Neuronal stem cell (in vitro differentiated cells): ENCODE data around the gene CCNDBP1.

ENCODE experiments used
- DNase-seq: peaks from one replicate; pipeline ENCODE4 v3.0.0-alpha.2; 2013; ENCODE audit warnings: low spot score
- H2AFZ ChIP-seq: one replicate; pipeline ENCODE4 v1.6.1; 2013; ENCODE audit warnings: mild to moderate bottlenecking, low read length, inconsistent platforms
- H2AK5ac ChIP-seq: 2 replicates; pipeline ENCODE4 v1.6.1; 2013; ENCODE audit warnings: low read depth, mild to moderate bottlenecking, inconsistent platforms, low read length, moderate library complexity, mixed read lengths
- H2BK120ac ChIP-seq: 2 replicates; pipeline ENCODE4 v1.6.1; 2013; ENCODE audit warnings: low read depth, mild to moderate bottlenecking, inconsistent platforms, low read length, moderate library complexity, mixed read lengths
- H2BK12ac ChIP-seq: one replicate; pipeline ENCODE4 v1.6.1; 2013; ENCODE audit warnings: low read length, inconsistent platforms
- H2BK15ac ChIP-seq: 2 replicates; pipeline ENCODE4 v1.6.1; 2013; ENCODE audit warnings: mild to moderate bottlenecking, low read length, inconsistent platforms, mixed read lengths
- H2BK5ac ChIP-seq: one replicate; pipeline ENCODE4 v1.6.1; 2013; ENCODE audit warnings: inconsistent platforms, mild to moderate bottlenecking, low read length, moderate library complexity
- H3K14ac ChIP-seq: one replicate; pipeline ENCODE4 v1.6.1; 2013; ENCODE audit warnings: low read length, inconsistent platforms
- H3K18ac ChIP-seq: 2 replicates; pipeline ENCODE4 v1.6.1; 2013; ENCODE audit warnings: low read length, inconsistent platforms
- H3K23ac ChIP-seq: 2 replicates; pipeline ENCODE4 v1.6.1; 2013; ENCODE audit warnings: low read depth, mild to moderate bottlenecking, mixed read lengths, low read length, inconsistent platforms; ENCODE audit not compliant: poor library complexity
- H3K27ac ChIP-seq: replicated peaks from 3 replicates; pipeline ENCODE4 v1.5.1; 2013; ENCODE audit warnings: low read length, inconsistent platforms
- H3K27me3 ChIP-seq, 3 experiments: 2 replicates each; pipeline ENCODE4 v1.6.1; 2013; ENCODE audit warnings: low read length in 3 of 3, mild to moderate bottlenecking in 2 of 3, inconsistent platforms in 1 of 3, low read depth in 1 of 3, mixed read lengths in 1 of 3, moderate library complexity in 1 of 3; ENCODE audit not compliant: control insufficient read depth in 3 of 3, insufficient read depth in 3 of 3
- H3K36me3 ChIP-seq, 2 donors: replicated peaks in 1 of 2; 2 replicates each; pipeline ENCODE4 v1.6.1; 2013; ENCODE audit warnings: low read length in 2 of 2; ENCODE audit not compliant: control insufficient read depth in 2 of 2, insufficient read depth in 2 of 2
- H3K4ac ChIP-seq: 2 replicates; pipeline ENCODE4 v1.6.1; 2013; ENCODE audit warnings: inconsistent platforms, mild to moderate bottlenecking, low read length, moderate library complexity
- H3K4me1 ChIP-seq, 2 donors: 1 replicate in 1 of 2; 2 replicates in 1 of 2; pipeline ENCODE4 v1.6.1; 2013; ENCODE audit warnings: low read length in 2 of 2, low read depth in 1 of 2; ENCODE audit not compliant: control insufficient read depth in 2 of 2, insufficient read depth in 1 of 2
- H3K4me2 ChIP-seq: one replicate; pipeline ENCODE4 v1.6.1; 2013; ENCODE audit warnings: mild to moderate bottlenecking, low read length, inconsistent platforms; ENCODE audit not compliant: insufficient read depth, poor library complexity, severe bottlenecking
- H3K4me3 ChIP-seq, 2 donors: 2 replicates each; pipeline ENCODE4 v1.5.1; 2013; ENCODE audit warnings: low read length in 2 of 2, mild to moderate bottlenecking in 2 of 2, inconsistent platforms in 1 of 2, moderate library complexity in 1 of 2
- H3K79me1 ChIP-seq: one replicate; pipeline ENCODE4 v1.6.1; 2013; ENCODE audit warnings: low read depth, mild to moderate bottlenecking, inconsistent platforms, low read length, moderate library complexity
- H3K9ac ChIP-seq: one replicate; pipeline ENCODE4 v1.6.1; 2013; ENCODE audit warnings: mild to moderate bottlenecking, low read depth, low read length, inconsistent platforms; ENCODE audit not compliant: poor library complexity
- H3K9me3 ChIP-seq, 2 donors: replicated peaks in 1 of 2; 2 replicates each; pipeline versions ENCODE3 to v1.6.1; 2013; ENCODE audit warnings: low read length in 2 of 2, mild to moderate bottlenecking in 2 of 2, inconsistent platforms in 1 of 2, low read depth in 1 of 2, mixed read lengths in 1 of 2, moderate library complexity in 1 of 2; ENCODE audit not compliant: control insufficient read depth in 2 of 2, insufficient read depth in 1 of 2
- H4K8ac ChIP-seq: one replicate; pipeline ENCODE4 v1.6.1; 2013; ENCODE audit warnings: low read depth, mild to moderate bottlenecking, inconsistent platforms, low read length, moderate library complexity
- H4K91ac ChIP-seq: one replicate; pipeline ENCODE4 v1.6.1; 2013; ENCODE audit warnings: low read length, low read depth, mild to moderate bottlenecking, inconsistent platforms; ENCODE audit not compliant: poor library complexity
- WGBS, 2 donors: extraction: QIAGEN DNeasy Blood & Tissue Kit; methylation state at CpG; one replicate each; pipeline ENCODE4 v1.1.7; 2013; ENCODE audit warnings: missing lambda C conversion rate in 2 of 2, mixed read lengths in 1 of 2; ENCODE audit not compliant: insufficient read length in 2 of 2, insufficient replicate concordance in 1 of 2; ENCODE audit errors: extremely low coverage in 2 of 2; 5-methylcytosine and 5-hydroxymethylcytosine counted together

The CCNDBP1 gene

DNA sequence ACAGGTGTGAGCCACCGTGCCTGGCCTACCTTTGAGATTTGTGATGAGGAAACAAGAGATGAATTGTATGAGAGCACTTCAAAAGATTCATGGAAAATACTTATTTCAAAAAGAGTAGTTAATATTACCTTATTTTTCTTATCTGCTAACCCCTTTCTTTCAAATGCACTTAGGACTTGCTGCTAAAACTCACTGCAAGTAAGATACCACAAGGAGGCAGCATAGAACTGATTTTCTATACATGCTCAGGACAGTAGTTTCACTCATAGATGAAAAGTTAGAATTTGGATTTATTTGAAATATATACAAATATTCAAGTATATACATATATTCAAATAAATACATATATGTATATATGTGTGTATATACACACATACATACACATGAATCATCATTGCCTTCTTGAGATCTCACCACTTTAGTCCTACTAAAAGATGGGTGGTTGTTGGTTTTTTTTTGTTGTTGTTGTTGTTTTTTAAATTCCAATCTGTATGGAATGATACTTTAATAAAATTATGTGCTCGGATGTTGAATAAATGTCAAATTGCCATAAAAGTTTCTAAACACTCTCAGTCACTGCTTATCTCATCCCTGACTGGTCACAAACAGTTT, 2.4 kb downstream of the CCNDBP1 start:
- H3K27me3 ChIP-seq = no peaks in the 10 kb centered on the region
- no peaks in the 10 kb centered on the region for H3K9me3 ChIP-seq
- H4K8ac ChIP-seq = no peak overlapping the region
- no peak for DNase-seq
- no peak overlapping the region for H2BK15ac ChIP-seq
- peaks cover 4 to 56% of the 10 kb centered on the region in 2 donors for H3K36me3 ChIP-seq
- H3K18ac ChIP-seq = no peak overlapping the region
- no peak overlapping the region for H3K4me3 ChIP-seq
- no peak overlapping the region for H3K4ac ChIP-seq
- no peak overlapping the region for H3K4me2 ChIP-seq
- WGBS, 2 donors = no CpG with 5 or more reads among the region's 2 CpGs
- H2BK120ac ChIP-seq = no peak overlapping the region
- no peak overlapping the region for H3K27ac ChIP-seq
- peaks cover 4 to 7% of the 10 kb centered on the region in 2 donors for H3K4me1 ChIP-seq
- H2BK5ac ChIP-seq = no peak overlapping the region
- no peak overlapping the region for H3K9ac ChIP-seq
- no peak overlapping the region for H2AK5ac ChIP-seq
- peaks cover 3% of the 10 kb centered on the region for H3K79me1 ChIP-seq
- no peak overlapping the region for H3K14ac ChIP-seq
- no peak overlapping the region for H3K23ac ChIP-seq
- no peak overlapping the region for H2AFZ ChIP-seq
- H2BK12ac ChIP-seq = no peak overlapping the region
- no peak overlapping the region for H4K91ac ChIP-seq

DNA sequence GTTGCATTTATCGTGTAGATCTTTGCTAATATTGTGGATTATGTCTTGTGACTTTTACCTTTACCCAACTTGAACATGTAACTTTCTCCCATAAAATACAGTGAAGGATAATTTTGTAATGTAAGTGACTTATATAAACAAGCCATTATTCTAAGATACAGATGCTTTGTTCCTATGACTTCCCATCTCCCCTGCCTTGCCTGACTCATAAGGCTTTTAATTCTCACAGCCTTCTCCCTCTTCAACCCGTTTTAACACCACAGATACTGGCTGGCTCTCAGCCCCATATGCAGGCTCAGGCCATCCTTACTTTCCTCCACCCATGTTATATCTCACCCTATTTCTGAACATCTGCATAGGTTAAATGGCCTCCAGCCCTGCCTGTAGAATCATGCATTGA, 4.1 kb downstream of the CCNDBP1 start:
- Histone ChIP-seq H3K23ac (no peak overlapping the region), H3K79me1 (peaks cover 3% of the 10 kb centered on the region), H3K9ac (no peak overlapping the region), H2BK120ac (no peak overlapping the region), H3K14ac (no peak overlapping the region), H2BK12ac (no peak overlapping the region), H4K91ac (no peak overlapping the region), H2BK5ac (no peak overlapping the region), H3K36me3 (peaks cover 7 to 68% of the 10 kb centered on the region in 2 donors), H4K8ac (no peak overlapping the region), H3K27me3 (no peaks in the 10 kb centered on the region), H2AFZ (no peak overlapping the region), H3K4me1 (peaks cover 4 to 7% of the 10 kb centered on the region in 2 donors), H3K4me2 (no peak overlapping the region), H2BK15ac (no peak overlapping the region), H3K9me3 (no peaks in the 10 kb centered on the region), H2AK5ac (no peak overlapping the region), H3K4ac (no peak overlapping the region), H3K27ac (no peak overlapping the region), H3K4me3 (no peak overlapping the region), H3K18ac (no peak overlapping the region)
- no peak for DNase-seq
- WGBS, 2 donors = no CpG with 5 or more reads among the region's 2 CpGs

DNA sequence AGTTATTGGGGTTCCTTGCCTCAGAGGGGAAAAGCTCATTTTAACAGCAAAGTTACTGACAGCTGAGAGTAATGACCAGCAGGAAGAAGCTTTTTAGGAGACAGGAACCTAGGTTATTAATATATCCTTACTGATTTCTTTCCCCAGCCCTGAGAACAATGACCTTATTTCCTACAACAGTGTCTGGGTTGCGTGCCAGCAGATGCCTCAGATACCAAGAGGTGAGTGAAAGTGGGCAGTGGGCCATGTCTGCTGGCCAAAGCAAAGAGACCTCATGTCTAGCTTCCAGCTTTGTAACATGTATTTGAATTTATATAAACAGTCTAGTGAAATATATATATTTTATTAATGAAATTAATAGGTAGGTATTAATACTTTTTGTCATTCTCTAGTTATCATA, 5.0 kb downstream of the CCNDBP1 start:
- Histone ChIP-seq H3K4me3 (no peak overlapping the region), H3K4me1 (peaks cover 1 to 7% of the 10 kb centered on the region in 2 donors), H2BK5ac (no peak overlapping the region), H2BK12ac (no peak overlapping the region), H2AFZ (no peak overlapping the region), H2BK120ac (no peak overlapping the region), H4K91ac (no peak overlapping the region), H3K9me3 (no peaks in the 10 kb centered on the region), H3K79me1 (peaks cover 3% of the 10 kb centered on the region), H3K27ac (no peak overlapping the region), H3K14ac (no peak overlapping the region), H3K18ac (no peak overlapping the region), H3K9ac (no peak overlapping the region), H3K36me3 (peaks cover 10 to 73% of the 10 kb centered on the region in 2 donors), H3K4ac (no peak overlapping the region), H2BK15ac (no peak overlapping the region), H3K23ac (no peak overlapping the region), H2AK5ac (no peak overlapping the region), H3K4me2 (no peak overlapping the region), H3K27me3 (no peaks in the 10 kb centered on the region), H4K8ac (no peak overlapping the region)
- WGBS, 2 donors = no CpG with 5 or more reads among the region's 1 CpG
- DNase-seq = no peak

DNA sequence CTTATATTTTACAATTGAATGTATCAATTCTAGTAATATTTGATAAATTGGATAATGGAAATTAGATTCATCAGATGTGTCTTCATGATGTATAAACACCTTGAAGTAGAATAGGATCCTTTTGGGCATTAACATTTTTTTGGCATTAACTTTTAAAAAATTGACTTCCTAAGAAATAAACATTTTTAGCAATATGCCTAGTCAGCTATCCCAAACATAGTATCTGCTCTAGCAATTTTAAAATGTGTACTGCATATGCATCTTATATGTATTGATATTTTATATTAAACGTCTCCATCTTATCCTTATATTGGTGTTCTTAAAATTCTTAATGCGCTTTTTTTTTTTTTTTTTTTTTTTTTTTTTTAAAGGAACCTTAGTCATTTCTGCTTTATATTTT, 8.5 kb downstream of the CCNDBP1 start:
- WGBS, 2 donors = no CpG with 5 or more reads among the region's 2 CpGs
- Histone ChIP-seq H3K18ac (no peak overlapping the region), H4K91ac (no peak overlapping the region), H4K8ac (no peak overlapping the region), H3K9ac (no peak overlapping the region), H3K4me2 (no peak overlapping the region), H3K14ac (no peak overlapping the region), H2AFZ (no peak overlapping the region), H3K4me1 (no peaks in the 10 kb centered on the region), H3K9me3 (no peaks in the 10 kb centered on the region), H3K4me3 (no peak overlapping the region), H2BK12ac (no peak overlapping the region), H3K79me1 (peaks cover 3% of the 10 kb centered on the region), H3K27ac (no peak overlapping the region), H2BK120ac (no peak overlapping the region), H3K27me3 (no peaks in the 10 kb centered on the region), H3K4ac (no peak overlapping the region), H3K36me3 (peaks cover 10 to 77% of the 10 kb centered on the region in 2 donors), H3K23ac (no peak overlapping the region), H2AK5ac (no peak overlapping the region), H2BK15ac (no peak overlapping the region), H2BK5ac (no peak overlapping the region)
- DNase-seq = no peak
